IMR-90 (cell line): ENCODE measurements around the gene IRF2BP1. TPM values are rescaled to one million over a fixed set of nuclear protein-coding genes. Genes with fewer than 3 reads are reported as not detected.
A peak's percentile ranks its signal among the peaks of the same experiment; 100 is the strongest.

Source experiments
- ATAC-seq: fragments of 200-7000 bp; cut with Tn5 transposase; 2 replicates; pipeline ENCODE4 v1.9.1; 2020; ENCODE audit warnings: low read depth, mild to moderate bottlenecking, moderate library complexity
- BruUV-seq: library from RNA; stranded (reverse); fragments of 400-500 nt; replicated peaks from 2 replicates; lab custom pipeline; 2021; lab: Mats Ljungman, UMichigan
- CTCF ChIA-PET: fragments of 300-600 bp; formaldehyde crosslinking; extraction: SDS; loops from one replicate; lab custom pipeline; 2021; ENCODE audit warnings: antibody characterized with exemption; lab: Yijun Ruan, JAX
- POLR2A ChIA-PET: fragments of 300-600 bp; sonication (Branson Sonifier 250); formaldehyde crosslinking; loops from one replicate; lab custom pipeline; 2022; ENCODE audit warnings: antibody characterized with exemption; ENCODE audit not compliant: unreplicated experiment; lab: Charles Lee
- DNase-seq: peaks from one replicate; pipeline ENCODE4 v3.0.0; 2013
- H2AFZ ChIP-seq: replicated peaks from 2 replicates; pipeline ENCODE3; 2013; ENCODE audit warnings: low read length, mild to moderate bottlenecking; ENCODE audit not compliant: poor library complexity
- H2AK5ac ChIP-seq: 2 replicates; pipeline ENCODE4 v1.6.1; 2013; ENCODE audit warnings: low read depth, low read length, inconsistent platforms
- H2AK9ac ChIP-seq: replicated peaks from 2 replicates; pipeline ENCODE3; 2013; ENCODE audit warnings: mild to moderate bottlenecking, low read depth, low read length, moderate library complexity; ENCODE audit not compliant: poor library complexity
- H2BK120ac ChIP-seq: 2 replicates; pipeline ENCODE4 v1.6.1; 2013; ENCODE audit warnings: low read depth, low read length, inconsistent platforms
- H2BK15ac ChIP-seq: 3 replicates; pipeline ENCODE4 v1.6.1; 2013; ENCODE audit warnings: low read depth, low read length, inconsistent platforms
- H2BK20ac ChIP-seq: 2 replicates; pipeline ENCODE4 v1.6.1; 2013; ENCODE audit warnings: low read depth, mild to moderate bottlenecking, inconsistent platforms, low read length, moderate library complexity
- H2BK5ac ChIP-seq: 2 replicates; pipeline ENCODE4 v1.6.1; 2013; ENCODE audit warnings: mild to moderate bottlenecking, low read depth, low read length, inconsistent platforms; ENCODE audit not compliant: poor library complexity, severe bottlenecking
- H3K14ac ChIP-seq: replicated peaks from 2 replicates; pipeline ENCODE4 v1.6.1; 2013; ENCODE audit warnings: low read depth, low read length, inconsistent platforms
- H3K18ac ChIP-seq: 2 replicates; pipeline ENCODE4 v1.6.1; 2013; ENCODE audit warnings: low read depth, low read length, control low read depth
- H3K23ac ChIP-seq: 2 replicates; pipeline ENCODE4 v1.6.1; 2013; ENCODE audit warnings: low read depth, low read length, inconsistent platforms
- H3K27ac ChIP-seq: 2 replicates; pipeline ENCODE4 v1.5.1; 2013; ENCODE audit warnings: mild to moderate bottlenecking, control low read depth, low read length; ENCODE audit not compliant: insufficient read depth
- H3K27me3 ChIP-seq: 2 replicates; pipeline ENCODE4 v1.6.1; 2013; ENCODE audit warnings: low read length; ENCODE audit not compliant: control insufficient read depth, insufficient read depth
- H3K36me3 ChIP-seq: 2 replicates; pipeline ENCODE4 v1.6.1; 2013; ENCODE audit warnings: low read length, mixed read lengths; ENCODE audit not compliant: control insufficient read depth, insufficient read depth
- H3K4ac ChIP-seq: 2 replicates; pipeline ENCODE4 v1.6.1; 2013; ENCODE audit warnings: low read depth, low read length, inconsistent platforms
- H3K4me1 ChIP-seq: 2 replicates; pipeline ENCODE4 v1.6.1; 2013; ENCODE audit warnings: low read length, mixed read lengths; ENCODE audit not compliant: control insufficient read depth, insufficient read depth
- H3K4me2 ChIP-seq: 2 replicates; pipeline ENCODE4 v1.6.1; 2013; ENCODE audit warnings: low read depth, mild to moderate bottlenecking, control low read depth, low read length, moderate library complexity
- H3K4me3 ChIP-seq: 2 replicates; pipeline ENCODE4 v1.5.1; 2013; ENCODE audit warnings: low read depth, mild to moderate bottlenecking, control low read depth, low read length, moderate library complexity; ENCODE audit not compliant: insufficient read depth
- H3K56ac ChIP-seq: 2 replicates; pipeline ENCODE4 v1.6.1; 2013; ENCODE audit warnings: low read length, inconsistent platforms; ENCODE audit not compliant: insufficient read depth; ENCODE audit errors: extremely low read depth
- H3K79me1 ChIP-seq, 2 experiments: 2 replicates each; pipeline ENCODE4 v1.6.1; 2013; ENCODE audit warnings: low read length in 2 of 2, inconsistent platforms in 1 of 2, low read depth in 1 of 2
- H3K9ac ChIP-seq: 2 replicates; pipeline ENCODE4 v1.6.1; 2013; ENCODE audit warnings: low read depth, low read length, control low read depth
- H3K9me1 ChIP-seq: 2 replicates; pipeline ENCODE4 v1.6.1; 2013; ENCODE audit warnings: low read length, inconsistent platforms; ENCODE audit not compliant: insufficient read depth
- H3K9me3 ChIP-seq: 2 replicates; pipeline ENCODE4 v1.6.1; 2013; ENCODE audit warnings: low read length; ENCODE audit not compliant: control insufficient read depth, insufficient read depth
- H4K20me1 ChIP-seq: 2 replicates; pipeline ENCODE4 v1.6.1; 2013; ENCODE audit warnings: low read length, inconsistent platforms; ENCODE audit not compliant: insufficient read depth
- H4K5ac ChIP-seq: 2 replicates; pipeline ENCODE4 v1.6.1; 2013; ENCODE audit warnings: mild to moderate bottlenecking, low read depth, low read length, control low read depth
- H4K8ac ChIP-seq, 2 experiments: 2 replicates each; pipeline ENCODE4 v1.6.1; 2013; ENCODE audit warnings: low read depth in 2 of 2, low read length in 2 of 2, control low read depth in 1 of 2, inconsistent platforms in 1 of 2
- H4K91ac ChIP-seq: 2 replicates; pipeline ENCODE4 v1.6.1; 2013; ENCODE audit warnings: low read depth, low read length, inconsistent platforms; ENCODE audit not compliant: insufficient read depth
- BHLHE40 ChIP-seq: fragments of 150-350 bp; IDR thresholded peaks from 2 replicates; pipeline ENCODE4 v1.6.1; 2016; ENCODE audit warnings: mild to moderate bottlenecking, low read depth, low read length
- CEBPB ChIP-seq: IDR thresholded peaks from 2 replicates; pipeline ENCODE4 v1.6.1; 2012; ENCODE audit warnings: low read depth, low read length, improper control_type of control experiment
- CHD1 ChIP-seq: IDR thresholded peaks from 2 replicates; pipeline ENCODE4 v1.6.1; 2012; ENCODE audit warnings: low read depth, low read length, improper control_type of control experiment
- CTCF ChIP-seq: conservative IDR thresholded peaks from 2 replicates; pipeline ENCODE4 v1.5.1; 2012; ENCODE audit warnings: mild to moderate bottlenecking, low read depth, low read length, improper control_type of control experiment
- ELK1 ChIP-seq: fragments of 150-350 bp; IDR thresholded peaks from 2 replicates; pipeline ENCODE4 v1.6.1; 2016; ENCODE audit warnings: low read depth, mild to moderate bottlenecking, low read length, moderate library complexity, borderline replicate concordance
- MAFK ChIP-seq: IDR thresholded peaks from 2 replicates; pipeline ENCODE4 v1.6.1; 2012; ENCODE audit warnings: low read depth, low read length, improper control_type of control experiment
- MXI1 ChIP-seq: IDR thresholded peaks from 2 replicates; pipeline ENCODE4 v1.6.1; 2012; ENCODE audit warnings: low read depth, mild to moderate bottlenecking, low read length, moderate library complexity, borderline replicate concordance
- POLR2A ChIP-seq: IDR thresholded peaks from 2 replicates; pipeline ENCODE4 v1.6.1; 2012; ENCODE audit warnings: mild to moderate bottlenecking, low read depth, low read length
- SMC3 ChIP-seq: fragments of 150-350 bp; IDR thresholded peaks from 2 replicates; pipeline ENCODE4 v1.6.1; 2016; ENCODE audit warnings: low read depth, mild to moderate bottlenecking, antibody characterized with exemption, low read length, moderate library complexity
- WGBS, 2 experiments: methylation state at CpG; one replicate each; pipeline versions ENCODE4 v1.1.5 to v1.1.7; 2013; ENCODE audit warnings: missing lambda C conversion rate in 2 of 2; ENCODE audit not compliant: insufficient read length in 1 of 2; ENCODE audit errors: extremely low coverage in 2 of 2; 5-methylcytosine and 5-hydroxymethylcytosine counted together
- dilution Hi-C: fragments of 300-500 bp; cut with HindIII; formaldehyde crosslinking; loops from one replicate; pipeline ENCODE4 v1.14.3; 2018; ENCODE audit warnings: low sequenced_read_pairs; ENCODE audit not compliant: unreplicated experiment
- in situ Hi-C: fragments of 300-500 bp; cut with MboI; formaldehyde crosslinking; loops from 3 replicates; pipeline ENCODE4 v1.14.3; 2019; ENCODE audit warnings: low sequenced_read_pairs, inconsistent platforms, mixed read lengths
- intact Hi-C: fragments of 100-400 bp; cut with micrococcal nuclease; formaldehyde crosslinking; loops from 2 replicates; pipeline ENCODE4 v1.10.0; 2022
- polyA plus RNA-seq, 3 experiments: library from polyadenylated mRNA; depleted of rRNA; stranded (reverse); fragments of >200 nt; gene quantifications; 2 replicates each; pipeline ENCODE4 v1.2.3, GENCODE V29; 2012; ENCODE audit warnings: low replicate concordance in 1 of 3
- total RNA-seq: library from RNA; depleted of rRNA; stranded (reverse); fragments of >200 nt; gene quantifications from 2 replicates; pipeline ENCODE4 v1.2.3, GENCODE V29; 2012

Gene IRF2BP1
- total and polyA plus RNA-seq, 2 of the 4 experiments (the other 2 are of a cell fraction) = 4.5 to 8.5 TPM

GRCh38 chr19:45862271-45862563 lies 23.7 kb downstream of the IRF2BP1 start:
- Histone ChIP-seq H3K9me3 (peaks cover 2% of the 10 kb centered on the region; the same call in 1 of the 2 replicates), H3K18ac (peak overlapping the region; percentile 6), H3K4me2 (peak overlapping the region; percentile 84), H4K20me1 (peaks cover 17% of the 10 kb centered on the region), H2AK5ac (peak overlapping the region; percentile 90), H4K91ac (peak overlapping the region; percentile 68), H3K36me3 (peaks cover 14% of the 10 kb centered on the region), H3K56ac (peak overlapping the region; percentile 69), H4K5ac (peak overlapping the region; percentile 59), H3K79me1 (peaks cover 17 to 34% of the 10 kb centered on the region in 2 experiments), H4K8ac (peak overlapping the region; percentile 52 to 95), H2AFZ (peak overlapping the region; percentile 96), H3K27me3 (peaks cover 38% of the 10 kb centered on the region), H3K9me1 (no peaks in the 10 kb centered on the region), H3K9ac (peak overlapping the region; percentile 85), H3K27ac (peak overlapping the region; percentile 88), H3K4me1 (no peaks in the 10 kb centered on the region), H2AK9ac (peak overlapping the region; percentile 99), H3K23ac (peak overlapping the region; percentile 66), H3K4me3 (peak overlapping the region; percentile 72), H2BK15ac (0 out of 3 replicates have a peak overlapping the region, but pooled peaks have one; percentile 12), H3K14ac (peak overlapping the region; percentile 78), H3K4ac (peak overlapping the region; percentile 81), H2BK5ac (peak overlapping the region; percentile 76), H2BK20ac (no peak overlapping the region), H2BK120ac (0 out of 2 replicates have a peak overlapping the region, but pooled peaks have one; percentile 13)
- in situ Hi-C loops (no loop called here), dilution Hi-C loops (no loop called here), intact Hi-C loops (loop anchor here (2.0 kb wide), 1 partner anchor 25 kb away; the partner anchor contains the start of gene IRF2BP1)
- ChIA-PET CTCF (no interaction called here), POLR2A (no interaction called here)
- no peak; the same call in 1 of the 2 replicates for ATAC-seq
- no CpG with 5 or more reads among the region's 11 CpGs for WGBS, 2 experiments
- no TSS peak for BruUV-seq
- TF ChIP-seq CEBPB = no peak
- no peak for TF ChIP-seq CTCF
- no peak for TF ChIP-seq ELK1
- no peak for TF ChIP-seq CHD1
- no peak for TF ChIP-seq MXI1
- 0 out of 2 replicates have a peak, but pooled peaks have one; percentile 55 for TF ChIP-seq BHLHE40
- TF ChIP-seq SMC3 = no peak
- no peak for TF ChIP-seq POLR2A
- TF ChIP-seq MAFK = no peak
- DNase-seq = no peak
